ENCODE measurements around the gene CCDC85A.

DNA sequence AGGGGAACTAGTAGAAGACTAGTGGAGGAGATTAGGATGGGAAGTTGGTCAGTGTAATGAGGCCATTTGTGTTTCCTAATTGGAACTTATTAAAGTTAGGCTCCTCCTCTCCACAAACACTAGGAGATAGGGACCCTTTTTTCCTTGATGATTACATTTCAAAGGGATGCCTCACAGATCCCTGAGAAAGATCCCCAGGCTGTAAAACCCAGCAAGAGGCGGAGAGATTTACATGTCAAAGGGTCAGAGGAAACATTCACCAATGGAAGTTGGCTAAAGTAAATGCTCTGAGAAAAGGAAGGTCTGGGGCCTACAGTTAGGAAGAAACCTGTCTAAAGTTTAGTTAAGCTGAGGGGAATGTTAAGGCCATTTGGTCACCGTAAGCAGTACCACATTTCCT, 1.4 kb upstream of the CCDC85A start:
- TF ChIP-seq, protein P1, sequence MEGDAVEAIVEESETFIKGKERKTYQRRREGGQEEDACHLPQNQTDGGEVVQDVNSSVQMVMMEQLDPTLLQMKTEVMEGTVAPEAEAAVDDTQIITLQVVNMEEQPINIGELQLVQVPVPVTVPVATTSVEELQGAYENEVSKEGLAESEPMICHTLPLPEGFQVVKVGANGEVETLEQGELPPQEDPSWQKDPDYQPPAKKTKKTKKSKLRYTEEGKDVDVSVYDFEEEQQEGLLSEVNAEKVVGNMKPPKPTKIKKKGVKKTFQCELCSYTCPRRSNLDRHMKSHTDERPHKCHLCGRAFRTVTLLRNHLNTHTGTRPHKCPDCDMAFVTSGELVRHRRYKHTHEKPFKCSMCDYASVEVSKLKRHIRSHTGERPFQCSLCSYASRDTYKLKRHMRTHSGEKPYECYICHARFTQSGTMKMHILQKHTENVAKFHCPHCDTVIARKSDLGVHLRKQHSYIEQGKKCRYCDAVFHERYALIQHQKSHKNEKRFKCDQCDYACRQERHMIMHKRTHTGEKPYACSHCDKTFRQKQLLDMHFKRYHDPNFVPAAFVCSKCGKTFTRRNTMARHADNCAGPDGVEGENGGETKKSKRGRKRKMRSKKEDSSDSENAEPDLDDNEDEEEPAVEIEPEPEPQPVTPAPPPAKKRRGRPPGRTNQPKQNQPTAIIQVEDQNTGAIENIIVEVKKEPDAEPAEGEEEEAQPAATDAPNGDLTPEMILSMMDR (IDR thresholded peaks at IDR 0.05): no peak
- TF ChIP-seq POLR2AphosphoS5 (IDR thresholded peaks at IDR 0.05) (no peak), POLR2A (IDR thresholded peaks at IDR 0.05) (no peak), EP300 (IDR thresholded peaks at IDR 0.05; ENCODE audit: low read depth) (no peak)

Data from transverse colon (tissue), 4 donors.